Left forelimb (tissue), 1 donor: ENCODE results near the gene NSD2.
A peak's percentile ranks its signal among the peaks of the same experiment; 100 is the strongest.

Experiments used
- DNase-seq: peaks from one replicate; pipeline ENCODE4 v3.0.0-alpha.2; 2018; ENCODE audit warnings: low spot score

NSD2 gene

DNA sequence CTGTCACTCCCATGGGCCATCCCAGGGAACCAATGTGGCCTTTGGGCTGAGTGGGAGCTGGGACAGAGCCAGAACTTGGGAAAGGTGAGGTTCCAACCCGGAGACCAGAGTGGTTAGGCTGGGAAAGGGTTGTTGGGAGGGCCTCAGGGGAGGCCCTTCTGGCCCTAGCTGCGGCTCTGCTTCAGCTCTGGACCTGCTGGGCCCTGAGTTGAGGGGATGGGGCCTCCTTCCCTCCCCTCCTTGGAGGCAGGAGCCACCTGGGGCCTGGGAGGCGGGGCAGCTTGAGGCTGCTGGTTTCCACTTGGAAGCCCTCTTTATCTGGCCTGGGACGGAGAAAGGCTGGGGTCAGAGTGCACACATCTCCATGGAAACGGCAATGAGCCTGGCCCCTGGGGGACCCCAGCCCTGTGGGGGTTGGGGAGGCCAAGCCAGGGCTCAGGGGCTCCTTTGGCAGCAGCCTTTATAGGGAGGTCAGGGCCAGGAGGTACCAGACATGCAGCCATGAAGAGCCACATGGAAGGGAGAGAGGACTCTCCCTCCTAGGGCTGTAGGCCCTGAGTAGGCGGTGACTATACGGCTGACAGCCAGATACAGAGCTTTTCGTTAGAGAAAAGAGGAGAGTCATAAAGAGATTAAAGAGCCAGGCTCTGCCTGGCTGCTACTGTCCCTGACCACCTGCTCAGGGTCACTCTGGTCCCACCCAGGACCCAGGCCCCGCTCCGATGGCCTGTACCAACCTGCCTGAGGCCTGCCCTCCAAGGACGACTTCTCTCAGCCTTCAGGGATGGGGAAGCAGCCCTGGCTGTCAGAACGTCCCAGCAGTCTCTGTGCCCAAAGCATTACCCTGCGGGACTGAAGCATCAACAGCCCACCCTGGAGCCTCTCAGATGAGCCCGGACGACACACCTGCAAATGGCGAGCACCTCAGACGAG is 6.9 kb upstream of the NSD2 start:
- DNase-seq: no peak

DNA sequence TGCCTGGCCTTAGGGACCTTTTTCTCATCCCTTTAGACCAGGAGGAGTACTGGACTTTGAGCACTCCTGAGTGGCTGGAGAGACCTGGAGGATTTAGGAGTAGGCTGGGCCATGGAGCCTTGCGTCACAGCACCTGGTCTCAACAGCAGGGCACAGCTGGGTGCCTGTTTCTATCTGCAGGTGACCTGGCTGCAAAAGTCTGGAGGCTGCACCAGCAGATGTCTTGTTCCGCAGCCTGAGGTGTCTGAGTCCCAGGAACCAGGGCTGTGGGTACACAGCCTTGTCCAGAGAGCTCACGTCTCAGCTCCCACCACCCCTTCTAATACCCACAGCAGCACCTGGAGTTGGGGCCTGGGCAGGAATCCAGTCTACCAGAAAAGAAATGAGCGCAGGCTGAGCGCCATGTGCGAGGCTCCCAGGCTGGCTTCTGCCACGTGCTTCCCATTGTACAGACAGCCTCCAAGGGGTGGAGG is 5.0 kb upstream of the NSD2 start:
- no peak for DNase-seq

DNA sequence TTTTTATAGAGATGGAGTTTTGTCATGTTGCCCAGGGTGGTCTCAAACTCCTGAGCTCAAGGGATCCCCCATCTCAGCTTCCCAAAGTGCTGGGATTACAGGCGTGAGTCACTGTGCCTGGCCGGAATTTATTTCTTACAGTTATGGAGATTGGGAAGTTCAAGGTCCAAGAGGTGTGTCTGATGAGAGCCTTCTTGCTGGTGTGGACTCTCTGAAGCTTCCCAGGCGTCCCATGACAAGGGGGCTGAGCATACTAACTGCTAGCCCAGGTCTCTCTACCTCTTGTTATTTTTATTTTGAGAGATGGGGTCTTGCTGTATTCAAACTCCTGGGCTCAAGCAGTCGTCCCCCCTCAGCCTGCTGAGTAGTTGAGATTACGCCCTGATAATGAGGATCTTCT is 2.9 kb upstream of the NSD2 start:
- DNase-seq: no peak

DNA sequence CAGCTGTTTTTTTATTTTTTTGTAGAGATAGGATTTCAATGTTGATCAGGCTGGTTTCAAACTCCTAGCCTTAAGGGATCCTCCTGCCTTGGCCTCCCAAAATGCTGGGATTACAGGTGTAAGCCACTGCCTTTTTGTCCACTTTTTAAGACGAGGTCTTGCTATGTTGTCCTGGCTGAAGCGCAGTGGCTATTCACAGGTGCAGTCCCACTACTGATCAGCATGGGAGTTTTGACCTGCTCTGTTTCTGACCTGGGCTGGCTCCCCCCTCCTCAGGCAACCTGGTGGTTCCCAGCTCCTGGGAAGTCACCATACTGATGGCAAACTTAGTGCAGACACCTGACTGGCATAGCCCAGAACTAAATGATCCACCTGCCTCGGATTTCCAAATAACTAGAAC is 2.3 kb upstream of the NSD2 start:
- DNase-seq: no peak

DNA sequence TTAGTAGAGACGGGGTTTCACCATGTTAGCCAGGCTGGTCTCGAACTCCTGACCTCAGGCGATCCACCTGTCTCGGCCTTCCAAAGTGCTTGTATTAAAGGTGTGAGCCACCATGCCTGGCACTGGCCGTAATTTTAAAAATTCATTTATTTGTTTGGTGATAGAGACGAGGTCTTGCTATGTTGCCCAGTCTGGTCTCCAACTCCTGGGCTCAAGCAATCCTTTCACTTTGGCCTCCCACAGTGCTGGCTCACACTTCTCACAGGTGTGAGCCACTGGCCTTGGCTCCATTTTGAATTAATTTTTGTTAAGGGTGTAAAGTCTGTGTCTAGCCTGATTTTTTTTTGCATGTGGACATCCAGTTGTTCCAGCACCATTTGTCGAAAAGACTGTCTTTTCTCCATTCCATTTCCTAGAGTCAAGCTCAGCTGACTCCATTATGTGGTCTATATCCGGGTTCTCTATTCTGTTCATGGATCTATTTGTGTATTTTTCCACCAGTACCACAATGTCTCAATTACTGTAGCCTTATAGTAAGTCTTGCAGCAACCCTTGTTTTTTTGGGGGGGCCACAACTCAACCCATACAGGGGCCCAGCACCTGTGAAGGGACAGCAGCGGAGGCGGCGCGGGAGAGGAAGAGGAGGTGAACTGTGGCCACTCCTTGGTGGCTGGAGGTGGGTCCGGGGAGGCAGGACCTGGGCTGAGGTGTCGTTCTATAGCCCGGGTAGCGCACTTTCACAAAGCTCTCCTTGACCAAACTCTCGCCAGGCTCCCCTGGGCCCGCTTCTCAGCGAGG is 1.5 kb upstream of the NSD2 start:
- no peak for DNase-seq

DNA sequence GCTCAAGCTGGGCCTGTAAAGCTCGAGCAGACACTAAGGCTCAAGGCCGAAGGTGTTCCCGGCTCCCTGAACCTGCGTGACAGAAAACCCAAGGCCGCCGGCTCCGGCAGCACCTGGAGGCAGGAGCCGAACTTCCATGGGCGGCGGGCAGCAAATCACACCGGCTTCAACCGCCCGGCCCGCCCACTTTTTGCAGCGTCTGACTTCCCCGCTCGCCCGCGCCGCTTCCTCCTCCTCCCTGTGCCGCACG is 940 bp upstream of the NSD2 start:
- no peak for DNase-seq

DNA sequence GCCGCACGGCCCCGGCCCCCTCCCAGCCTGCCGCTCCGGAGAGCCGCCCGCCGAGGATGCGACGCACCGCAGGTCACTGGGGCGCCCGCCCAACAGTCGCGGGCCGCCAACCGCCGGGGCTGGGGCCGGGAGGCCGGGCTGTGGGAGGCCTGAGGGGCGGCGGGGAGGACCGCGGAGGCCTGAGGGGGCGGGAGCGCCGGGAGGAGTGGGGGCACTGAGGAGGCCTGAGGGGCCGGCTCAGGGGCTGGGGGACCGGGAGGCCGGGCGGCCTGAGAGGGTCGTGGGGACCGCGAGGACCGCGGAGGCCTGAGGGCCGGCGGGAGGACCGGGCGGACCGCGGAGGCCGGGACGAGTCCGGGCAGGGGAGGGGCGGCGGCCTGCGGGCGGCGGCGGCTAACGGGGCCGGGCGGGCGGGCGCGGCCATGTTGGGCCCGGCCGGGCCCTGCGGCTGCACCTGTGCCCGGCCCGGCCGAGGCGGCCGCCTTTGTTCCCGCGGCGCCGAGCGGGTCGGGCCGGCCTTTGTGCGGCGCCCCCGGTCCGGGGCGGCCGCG is 353 bp downstream of the NSD2 start:
- peak; percentile 73 for DNase-seq

DNA sequence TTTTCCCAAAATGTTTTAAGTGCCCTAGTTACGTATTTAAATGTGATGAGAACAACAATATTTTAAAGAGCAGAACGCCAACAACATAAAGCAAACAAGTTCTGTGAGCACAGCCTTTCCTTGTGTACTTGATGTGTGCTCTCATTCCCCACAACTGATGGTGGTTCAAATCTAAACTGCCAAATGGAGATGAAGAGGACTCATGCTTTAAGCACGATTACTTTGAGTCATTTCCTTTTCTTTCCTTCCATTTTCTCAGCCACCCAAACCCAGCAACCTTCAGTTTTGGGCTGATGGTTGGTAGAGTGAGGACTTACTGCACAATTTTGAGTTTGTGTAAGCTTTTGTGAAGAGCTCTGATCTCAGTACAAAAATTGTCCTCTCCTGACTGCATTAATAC is 1.7 kb downstream of the NSD2 start:
- DNase-seq: no peak

DNA sequence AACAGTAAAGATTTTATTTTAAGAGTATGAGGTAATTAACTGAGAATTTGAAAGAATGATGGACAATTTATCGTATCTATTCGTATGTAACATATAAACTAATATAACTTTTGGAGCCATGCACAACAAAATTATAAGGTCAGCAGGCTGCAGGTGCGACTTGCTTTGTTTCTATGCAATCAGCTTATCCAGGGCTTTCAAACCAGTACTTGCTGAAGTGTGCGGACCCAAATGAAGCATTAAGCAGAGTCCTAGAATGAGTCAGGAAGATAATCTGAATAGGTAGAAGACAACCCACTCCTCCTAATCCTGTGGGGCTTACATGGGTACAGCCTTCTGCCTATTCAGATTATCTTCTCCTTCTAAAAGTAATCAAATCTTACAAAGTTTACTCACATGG is 2.1 kb downstream of the NSD2 start:
- DNase-seq: no peak

DNA sequence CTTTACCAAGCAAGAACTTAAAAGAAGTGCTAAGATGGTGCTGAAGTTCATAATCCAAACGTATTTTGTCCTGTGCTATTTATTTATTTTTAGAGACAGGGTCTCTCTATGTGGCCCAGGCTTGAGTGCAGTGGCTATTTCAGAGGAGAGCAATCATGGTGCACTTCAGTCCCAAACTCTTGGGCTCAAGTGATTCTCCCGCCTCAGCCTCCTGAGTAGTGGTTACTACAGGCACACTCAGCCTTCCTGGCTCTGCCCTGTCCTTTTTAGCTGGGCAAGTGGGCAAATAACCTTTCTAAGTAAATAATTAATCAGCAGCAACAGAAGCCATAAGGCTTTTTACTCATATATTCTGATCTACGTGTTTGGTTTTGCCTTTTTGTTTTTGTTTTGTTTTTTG is 2.6 kb downstream of the NSD2 start:
- DNase-seq: no peak

DNA sequence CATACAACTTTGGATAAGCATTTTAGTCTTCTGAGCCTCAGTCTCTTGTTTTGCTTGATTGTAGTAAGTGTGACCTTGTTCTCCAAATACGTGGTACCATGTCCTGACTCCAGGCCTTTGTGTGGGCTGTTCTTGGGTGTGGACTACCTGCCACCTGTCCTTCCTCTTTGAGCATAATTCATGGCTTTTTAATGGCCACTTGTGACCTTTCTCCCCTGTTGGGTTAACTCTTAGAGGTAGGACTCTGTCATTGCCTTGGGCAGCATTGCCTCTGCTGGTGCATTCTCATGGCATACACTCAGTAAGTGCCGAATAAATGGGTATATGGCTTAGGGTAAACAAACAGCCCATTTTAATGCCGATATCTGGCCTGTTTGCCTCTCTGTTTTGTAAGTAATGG is 3.0 kb downstream of the NSD2 start:
- no peak for DNase-seq

DNA sequence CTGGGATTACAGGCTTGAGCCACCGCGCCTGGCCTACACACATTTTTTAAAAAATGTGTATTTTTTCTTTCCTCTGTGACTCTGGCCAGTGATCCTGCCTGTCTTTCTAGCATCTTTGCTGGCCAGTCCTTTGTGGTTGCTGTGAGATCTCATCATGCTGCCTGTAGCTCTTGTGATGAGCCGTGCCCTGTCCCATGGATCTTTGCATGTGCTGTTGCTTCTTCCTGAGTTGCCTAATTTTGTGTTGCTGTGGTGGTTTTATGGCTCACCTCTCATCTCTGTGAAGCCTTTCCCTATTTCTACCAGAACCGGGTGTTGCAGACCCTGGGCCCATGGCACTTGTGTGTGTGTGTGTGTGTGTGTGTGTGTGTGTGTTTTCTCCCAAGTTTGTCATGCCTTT is 8.3 kb downstream of the NSD2 start:
- DNase-seq: no peak

DNA sequence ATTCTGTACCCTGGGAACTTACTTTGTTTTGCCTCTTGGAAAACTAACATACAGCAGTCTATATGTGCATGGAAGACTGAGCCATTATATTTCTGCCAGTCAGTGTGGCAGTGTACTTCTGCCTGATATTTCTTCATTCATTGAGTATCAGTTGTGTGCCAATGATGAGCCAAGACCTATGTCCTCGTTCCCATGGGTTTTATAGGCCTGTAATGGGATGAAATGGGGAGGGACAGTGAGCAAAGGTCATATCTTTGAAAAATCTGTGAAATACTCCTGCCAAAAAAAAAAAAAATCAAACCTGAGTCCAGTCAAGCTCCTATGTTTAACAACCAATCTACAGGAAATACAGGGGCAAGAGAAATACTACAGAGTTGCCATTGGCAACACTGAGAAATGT is 9.1 kb downstream of the NSD2 start:
- DNase-seq: no peak

DNA sequence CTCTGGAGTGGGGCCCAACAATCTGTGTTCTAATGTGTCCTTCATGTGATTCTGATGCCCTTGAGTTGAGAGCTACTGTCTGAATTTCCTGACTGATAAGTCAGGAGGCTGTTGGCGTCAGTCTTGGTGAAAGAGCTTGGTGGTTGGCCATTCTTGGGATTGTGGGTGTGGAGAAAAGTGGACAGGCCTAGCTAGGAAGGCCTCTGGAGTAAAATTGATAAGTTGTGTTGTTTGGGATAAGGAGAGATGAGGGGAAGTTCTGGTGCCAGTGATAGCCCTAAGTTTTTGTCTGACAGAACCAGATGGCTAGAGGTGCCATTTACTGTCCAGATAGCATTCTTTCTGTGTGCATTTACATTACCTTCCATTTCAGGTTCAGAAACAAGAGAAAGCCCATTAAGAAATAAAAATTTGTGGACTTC is 11.7 kb downstream of the NSD2 start:
- DNase-seq: no peak

DNA sequence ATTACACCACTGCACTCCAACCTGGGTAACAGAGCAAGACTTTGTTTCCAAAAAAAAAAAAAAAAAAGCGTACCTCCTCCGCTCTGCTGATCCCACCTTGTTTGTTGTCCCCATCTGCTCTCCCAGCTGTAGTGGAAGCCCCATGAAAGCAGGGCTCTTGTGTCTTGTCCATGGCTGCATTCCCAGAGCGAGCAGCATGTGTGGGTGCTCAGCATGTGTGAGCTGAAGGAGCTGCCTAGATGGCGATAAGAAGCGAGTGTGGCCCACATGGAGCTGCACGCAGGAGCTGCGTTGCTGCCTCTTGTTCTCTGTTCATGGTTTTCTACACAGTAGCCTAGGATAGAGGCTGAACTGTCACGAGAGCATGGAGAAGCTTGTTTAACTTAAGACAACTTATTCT is 12.4 kb downstream of the NSD2 start:
- DNase-seq: no peak

DNA sequence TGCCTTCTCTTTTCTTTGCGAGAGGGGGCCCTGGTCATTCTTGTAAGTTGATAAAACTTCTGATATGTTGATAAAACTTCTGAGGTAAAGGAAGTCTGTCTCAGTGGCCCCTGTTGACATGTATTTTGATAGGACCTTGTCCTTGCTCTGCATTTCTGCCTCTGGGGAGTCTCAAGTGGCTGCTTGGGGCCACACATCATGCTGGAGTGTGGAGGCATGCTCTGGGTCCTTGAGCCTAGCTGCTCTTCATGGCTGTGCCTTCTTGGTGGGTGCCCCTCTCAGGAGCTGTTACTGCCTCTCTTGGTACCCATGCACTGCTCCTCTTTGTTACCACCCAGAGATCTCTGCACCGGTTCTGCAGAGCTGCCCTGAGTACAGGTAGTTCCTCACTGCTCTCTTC is 14.2 kb downstream of the NSD2 start:
- DNase-seq: no peak

DNA sequence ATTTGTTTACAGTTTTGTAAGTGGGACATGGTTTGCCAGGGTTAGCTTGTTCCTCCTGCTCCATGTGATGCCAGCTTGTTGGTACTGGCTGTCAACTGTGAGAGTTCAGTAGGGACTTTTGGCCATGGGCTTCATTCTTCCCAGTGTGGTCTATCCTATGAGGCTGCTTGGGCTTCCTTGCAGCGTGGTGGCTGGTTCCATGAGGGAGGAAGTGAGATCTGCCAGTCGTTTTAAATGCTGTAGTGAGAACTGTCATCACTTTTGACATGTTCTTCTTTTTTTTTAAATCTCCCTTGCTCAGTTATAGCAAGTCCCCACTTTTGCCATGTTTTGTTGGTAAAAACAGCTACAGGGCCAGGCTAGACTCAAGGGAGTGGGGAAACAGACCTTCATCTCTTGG is 15.9 kb downstream of the NSD2 start:
- DNase-seq: no peak

DNA sequence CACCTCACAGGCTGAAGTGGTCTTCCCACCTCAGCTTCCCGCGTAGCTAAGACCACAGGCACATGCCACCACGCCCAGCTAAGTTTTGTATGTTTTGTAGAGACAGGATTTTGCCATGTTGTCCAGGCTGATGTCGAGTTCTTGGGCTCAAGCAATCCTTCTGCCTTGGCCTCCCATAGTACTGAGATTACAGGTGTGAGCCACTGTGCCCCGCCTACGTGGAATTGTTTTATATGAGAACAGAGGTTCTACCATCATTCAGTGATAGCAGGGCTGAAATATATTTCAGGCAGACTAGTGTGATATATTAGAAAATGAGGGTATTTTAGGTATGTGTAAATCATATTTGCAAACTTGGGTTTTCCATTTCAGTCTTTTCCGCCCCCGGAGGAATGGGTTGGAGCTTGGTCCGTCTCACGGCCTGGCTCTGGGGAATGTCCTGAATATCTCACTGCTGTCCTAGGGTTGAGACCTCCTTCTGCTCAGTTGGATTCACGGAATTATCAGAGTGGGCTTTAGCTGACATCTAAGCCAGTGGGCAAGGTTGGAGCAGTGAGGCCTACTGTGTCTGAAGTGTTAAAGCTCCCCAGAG is 19.9 kb downstream of the NSD2 start:
- no peak for DNase-seq

DNA sequence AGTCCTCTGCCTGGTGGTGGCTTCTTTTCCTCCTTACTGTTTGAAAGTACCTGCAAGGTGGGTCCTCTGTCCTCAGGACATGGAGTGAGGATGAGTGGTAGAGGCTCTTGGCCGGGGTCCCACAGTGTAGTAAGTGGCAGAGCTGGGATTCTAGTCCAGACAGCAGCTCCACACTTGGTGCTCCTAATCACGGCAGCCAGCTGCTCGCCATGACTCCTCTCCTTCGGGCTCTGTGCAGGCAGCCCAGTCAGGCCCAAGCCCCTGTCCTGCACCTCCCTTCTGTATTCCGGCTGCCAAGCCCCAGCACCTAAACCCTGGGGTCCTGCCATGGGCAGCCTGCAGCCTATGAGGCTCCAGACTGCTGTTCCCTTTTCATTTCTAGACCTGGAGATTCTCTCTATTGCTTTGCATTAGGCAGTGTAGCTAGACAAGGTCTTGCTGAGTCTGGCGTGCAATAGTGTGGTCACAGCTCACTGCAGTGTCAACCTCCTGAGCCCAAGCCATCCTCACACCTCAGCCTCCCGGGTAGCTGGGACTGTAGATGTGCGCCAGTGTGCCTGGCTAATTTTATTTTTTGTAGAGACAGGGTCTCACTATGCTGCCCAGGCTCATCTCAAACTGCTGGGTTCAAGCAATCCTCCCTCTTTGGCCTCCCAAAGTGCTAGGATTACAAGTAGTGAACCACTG is 24.9 kb downstream of the NSD2 start:
- no peak for DNase-seq

DNA sequence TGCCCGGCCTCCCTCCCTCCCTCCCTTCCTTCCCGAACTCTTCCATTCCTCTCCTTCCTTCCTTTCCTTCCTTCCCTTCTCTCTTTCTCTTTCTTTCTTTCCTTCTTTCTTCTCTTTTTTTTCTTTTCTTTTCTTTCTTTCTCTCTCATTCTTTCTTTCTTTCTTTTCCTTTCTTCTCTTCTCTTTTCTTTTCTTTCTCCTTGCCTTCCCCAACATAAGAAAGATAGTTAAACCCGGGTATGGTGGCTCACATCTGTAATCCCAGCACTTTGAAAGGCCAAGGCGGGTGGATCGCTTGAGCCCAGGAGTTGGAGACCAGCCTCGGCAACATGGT is 25.4 kb downstream of the NSD2 start:
- no peak for DNase-seq

DNA sequence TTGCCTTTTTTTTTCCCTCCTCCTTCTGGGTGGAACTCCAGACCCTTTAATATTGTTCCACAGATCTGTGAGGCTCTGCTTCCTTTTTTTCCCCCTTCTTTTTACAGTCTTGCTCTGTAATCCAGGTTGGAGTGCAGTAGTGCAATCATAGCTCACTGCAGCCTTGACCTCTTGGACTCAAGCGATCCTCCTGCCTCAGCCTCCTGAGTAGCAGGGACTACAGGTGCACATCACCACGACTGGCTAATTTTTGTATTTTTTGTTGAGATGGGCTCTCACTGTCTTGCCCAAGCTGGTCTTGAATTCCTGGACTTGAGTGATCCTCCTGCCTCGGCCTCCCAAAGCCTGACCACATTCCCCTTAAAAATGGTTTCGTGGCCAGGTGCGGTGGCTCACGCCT is 26.8 kb downstream of the NSD2 start:
- DNase-seq: no peak

DNA sequence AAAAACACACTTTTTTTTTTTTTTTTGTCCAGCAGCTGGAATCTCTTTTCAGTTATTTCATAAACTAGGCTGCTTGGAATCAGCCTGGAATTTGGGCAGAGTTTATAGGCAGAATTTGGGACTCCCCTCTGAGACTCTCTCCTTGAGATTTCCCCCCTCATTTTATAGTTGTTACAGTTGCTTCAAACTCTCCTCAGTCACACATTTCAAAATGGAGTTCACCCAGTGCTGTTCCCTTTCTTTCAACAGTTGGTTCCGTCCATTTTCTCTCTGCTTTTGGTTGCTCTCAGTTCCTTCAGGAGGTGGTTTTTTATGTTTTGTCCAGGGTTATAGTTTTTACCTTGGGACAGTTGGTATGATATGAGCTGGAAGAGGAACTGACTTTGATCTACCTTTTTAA is 27.5 kb downstream of the NSD2 start:
- no peak for DNase-seq
